IPS DF 6.9 (cell line): ENCODE data around the gene TTC7B.

ENCODE experiments used
- DNase-seq: peaks from one replicate; pipeline ENCODE4 v3.0.0-alpha.2; 2013; ENCODE audit warnings: low read depth, low spot score
- H3K27ac ChIP-seq: one replicate; pipeline ENCODE4 v1.5.1; 2013; ENCODE audit warnings: low read length, control low read depth
- H3K27me3 ChIP-seq: 2 replicates; pipeline ENCODE4 v1.6.1; 2013; ENCODE audit warnings: mild to moderate bottlenecking, low read length; ENCODE audit not compliant: control insufficient read depth, insufficient read depth
- H3K36me3 ChIP-seq: 2 replicates; pipeline ENCODE4 v1.6.1; 2013; ENCODE audit warnings: low read length; ENCODE audit not compliant: control insufficient read depth, insufficient read depth
- H3K4me1 ChIP-seq: 2 replicates; pipeline ENCODE4 v1.6.1; 2013; ENCODE audit warnings: low read length; ENCODE audit not compliant: control insufficient read depth, insufficient read depth
- H3K4me3 ChIP-seq: 2 replicates; pipeline ENCODE4 v1.5.1; 2013; ENCODE audit warnings: mild to moderate bottlenecking, low read length
- H3K9me3 ChIP-seq: 2 replicates; pipeline ENCODE4 v1.6.1; 2013; ENCODE audit warnings: low read length, inconsistent platforms; ENCODE audit not compliant: control insufficient read depth, insufficient read depth
- WGBS: extraction: QIAGEN DNeasy Blood & Tissue Kit; methylation state at CpG from one replicate; pipeline ENCODE4 v1.1.7; 2013; ENCODE audit warnings: mixed read lengths, missing lambda C conversion rate; ENCODE audit not compliant: insufficient read length, insufficient coverage; 5-methylcytosine and 5-hydroxymethylcytosine counted together

Gene TTC7B

GRCh38 chr14:90732139-90732538, 84.1 kb downstream of the TTC7B start:
- Histone ChIP-seq H3K4me3 (no peak overlapping the region), H3K27ac (no peak overlapping the region), H3K27me3 (no peaks in the 10 kb centered on the region), H3K9me3 (no peaks in the 10 kb centered on the region), H3K36me3 (no peaks in the 10 kb centered on the region), H3K4me1 (no peaks in the 10 kb centered on the region)
- WGBS, result no CpG with 5 or more reads among the region's 4 CpGs
- no peak for DNase-seq

DNA sequence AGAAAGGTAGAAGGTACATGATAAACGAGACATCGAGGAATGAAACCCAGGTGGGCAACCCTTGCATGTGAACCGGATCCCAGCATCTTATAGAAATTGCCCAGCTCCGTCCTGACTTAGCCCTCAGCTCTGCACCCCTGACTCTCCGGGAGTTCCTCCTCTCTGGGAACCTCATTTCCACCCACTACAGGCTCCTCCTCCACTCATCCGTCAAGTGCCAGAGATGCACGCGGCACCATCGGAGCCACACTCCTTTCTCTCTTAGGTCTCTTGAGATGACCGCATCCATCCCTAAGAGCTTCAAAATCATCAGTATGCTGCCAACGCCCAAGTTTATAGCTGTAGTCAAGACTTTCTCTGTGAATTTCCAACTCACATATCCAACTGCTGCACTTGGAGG, 84.7 kb downstream of the TTC7B start:
- no peak for DNase-seq
- no peak overlapping the region for H3K27ac ChIP-seq
- WGBS, result no CpG with 5 or more reads among the region's 11 CpGs
- no peaks in the 10 kb centered on the region for H3K27me3 ChIP-seq
- H3K4me3 ChIP-seq, result no peak overlapping the region
- H3K36me3 ChIP-seq, result no peaks in the 10 kb centered on the region
- peaks cover under 1% of the 10 kb centered on the region; the same call in 1 of the 2 replicates for H3K4me1 ChIP-seq
- H3K9me3 ChIP-seq, result no peaks in the 10 kb centered on the region

GRCh38 chr14:90730206-90730766, 85.9 kb downstream of the TTC7B start:
- H3K27me3 ChIP-seq, result no peaks in the 10 kb centered on the region
- no CpG with 5 or more reads among the region's 9 CpGs for WGBS
- DNase-seq, result no peak

DNA sequence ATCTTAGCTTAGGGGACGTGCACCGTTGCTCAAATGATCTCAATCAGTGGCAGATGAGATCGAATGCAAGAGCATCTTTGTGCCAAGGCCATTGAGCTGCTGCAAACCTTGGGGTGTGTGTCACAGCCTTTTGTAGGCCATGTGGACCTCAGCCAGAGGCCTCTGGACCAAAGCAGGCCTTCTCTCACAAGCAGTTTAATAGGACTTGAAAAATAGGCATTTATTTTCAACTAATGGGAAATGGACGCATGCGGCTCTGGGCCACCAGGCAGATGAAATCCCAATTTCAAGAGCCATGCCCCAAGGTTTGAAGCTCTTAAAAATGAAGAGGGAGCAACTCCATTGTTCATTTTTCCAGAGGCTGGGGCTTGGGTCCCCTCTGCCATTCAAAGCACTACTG, 87.3 kb downstream of the TTC7B start:
- Histone ChIP-seq H3K4me3 (no peak overlapping the region), H3K9me3 (no peaks in the 10 kb centered on the region), H3K27ac (no peak overlapping the region), H3K36me3 (no peaks in the 10 kb centered on the region), H3K27me3 (no peaks in the 10 kb centered on the region), H3K4me1 (peaks cover 4% of the 10 kb centered on the region; the same call in 1 of the 2 replicates)
- no CpG with 5 or more reads among the region's 5 CpGs for WGBS
- DNase-seq, result no peak

More at GRCh38 chr14:90730206-90730766, 85.9 kb downstream of the TTC7B start:
- no peaks in the 10 kb centered on the region for H3K9me3 ChIP-seq
- H3K4me3 ChIP-seq, result no peak overlapping the region
- H3K36me3 ChIP-seq, result no peaks in the 10 kb centered on the region
- no peak overlapping the region for H3K27ac ChIP-seq
- H3K4me1 ChIP-seq, result peaks cover 4% of the 10 kb centered on the region; the same call in 1 of the 2 replicates

- Histone ChIP-seq H3K9me3 (no peaks in the 10 kb centered on the region), H3K4me1 (peaks cover 4% of the 10 kb centered on the region; the same call in 1 of the 2 replicates), H3K27me3 (no peaks in the 10 kb centered on the region), H3K27ac (no peak overlapping the region), H3K36me3 (no peaks in the 10 kb centered on the region), H3K4me3 (no peak overlapping the region)
- no CpG with 5 or more reads among the region's 13 CpGs for WGBS
- DNase-seq, result no peak
Observed at GRCh38 chr14:90727082-90727481, 89.1 kb downstream of the TTC7B start.

- H3K36me3 ChIP-seq, result no peaks in the 10 kb centered on the region
- no peak for DNase-seq
- H3K27me3 ChIP-seq, result no peaks in the 10 kb centered on the region
- WGBS, result no CpG with 5 or more reads among the region's 9 CpGs
- peaks cover 4% of the 10 kb centered on the region; the same call in 1 of the 2 replicates for H3K4me1 ChIP-seq
- no peak overlapping the region for H3K27ac ChIP-seq
- H3K4me3 ChIP-seq, result no peak overlapping the region
- no peaks in the 10 kb centered on the region for H3K9me3 ChIP-seq
Observed at GRCh38 chr14:90726656-90727055, 89.6 kb downstream of the TTC7B start.

- no peak for DNase-seq
- Histone ChIP-seq H3K27me3 (no peaks in the 10 kb centered on the region), H3K9me3 (no peaks in the 10 kb centered on the region), H3K36me3 (no peaks in the 10 kb centered on the region), H3K4me1 (peaks cover 4% of the 10 kb centered on the region; the same call in 1 of the 2 replicates), H3K4me3 (no peak overlapping the region), H3K27ac (no peak overlapping the region)
- WGBS, result no CpG with 5 or more reads among the region's 3 CpGs
Observed at GRCh38 chr14:90724866-90725265, 91.4 kb downstream of the TTC7B start.

- Histone ChIP-seq H3K4me1 (peaks cover 7% of the 10 kb centered on the region; the same call in 1 of the 2 replicates), H3K27me3 (no peaks in the 10 kb centered on the region), H3K4me3 (no peak overlapping the region), H3K36me3 (no peaks in the 10 kb centered on the region), H3K9me3 (no peaks in the 10 kb centered on the region), H3K27ac (no peak overlapping the region)
- no CpG with 5 or more reads among the region's 2 CpGs for WGBS
- DNase-seq, result no peak
Observed at GRCh38 chr14:90722590-90722989, 93.6 kb downstream of the TTC7B start.

GRCh38 chr14:90721619-90722305, 94.5 kb downstream of the TTC7B start:
- no CpG with 5 or more reads among the region's 10 CpGs for WGBS
- H3K4me1 ChIP-seq, result peaks cover 7% of the 10 kb centered on the region; the same call in 1 of the 2 replicates
- H3K27me3 ChIP-seq, result no peaks in the 10 kb centered on the region
- H3K27ac ChIP-seq, result no peak overlapping the region
- no peaks in the 10 kb centered on the region for H3K36me3 ChIP-seq
- no peak for DNase-seq
- H3K9me3 ChIP-seq, result no peaks in the 10 kb centered on the region
- H3K4me3 ChIP-seq, result no peak overlapping the region

DNA sequence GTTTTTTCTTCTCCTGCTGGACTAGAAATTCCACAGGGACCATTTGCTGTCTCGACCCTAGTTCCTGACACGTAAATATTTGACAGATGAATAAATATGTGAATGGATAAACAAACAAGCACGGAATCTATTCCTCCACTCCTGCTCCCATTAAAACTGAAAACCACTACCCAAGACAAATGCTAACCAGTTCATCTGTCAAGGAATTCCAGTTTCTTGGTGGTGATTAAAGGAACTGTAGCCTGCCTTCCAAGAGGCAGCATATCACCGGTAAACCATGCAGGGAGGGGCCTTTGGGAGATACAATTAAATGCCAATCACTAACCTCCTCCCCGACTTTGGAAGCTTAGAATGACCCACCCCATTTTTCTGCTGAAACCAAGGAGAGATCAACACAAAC, 95.4 kb downstream of the TTC7B start:
- DNase-seq, result no peak
- Histone ChIP-seq H3K9me3 (no peaks in the 10 kb centered on the region), H3K27ac (no peak overlapping the region), H3K4me3 (no peak overlapping the region), H3K4me1 (peaks cover 4% of the 10 kb centered on the region; the same call in 1 of the 2 replicates), H3K27me3 (no peaks in the 10 kb centered on the region), H3K36me3 (no peaks in the 10 kb centered on the region)
- WGBS, result no CpG with 5 or more reads among the region's 5 CpGs
